ENCODE measurements around the gene HTRA2.
"Not testable (repeated sequence)": the region's sequence is repeated elsewhere in the genome, so short reads cannot be mapped to it uniquely, and the experiment has no call there.

The HTRA2 gene

DNA sequence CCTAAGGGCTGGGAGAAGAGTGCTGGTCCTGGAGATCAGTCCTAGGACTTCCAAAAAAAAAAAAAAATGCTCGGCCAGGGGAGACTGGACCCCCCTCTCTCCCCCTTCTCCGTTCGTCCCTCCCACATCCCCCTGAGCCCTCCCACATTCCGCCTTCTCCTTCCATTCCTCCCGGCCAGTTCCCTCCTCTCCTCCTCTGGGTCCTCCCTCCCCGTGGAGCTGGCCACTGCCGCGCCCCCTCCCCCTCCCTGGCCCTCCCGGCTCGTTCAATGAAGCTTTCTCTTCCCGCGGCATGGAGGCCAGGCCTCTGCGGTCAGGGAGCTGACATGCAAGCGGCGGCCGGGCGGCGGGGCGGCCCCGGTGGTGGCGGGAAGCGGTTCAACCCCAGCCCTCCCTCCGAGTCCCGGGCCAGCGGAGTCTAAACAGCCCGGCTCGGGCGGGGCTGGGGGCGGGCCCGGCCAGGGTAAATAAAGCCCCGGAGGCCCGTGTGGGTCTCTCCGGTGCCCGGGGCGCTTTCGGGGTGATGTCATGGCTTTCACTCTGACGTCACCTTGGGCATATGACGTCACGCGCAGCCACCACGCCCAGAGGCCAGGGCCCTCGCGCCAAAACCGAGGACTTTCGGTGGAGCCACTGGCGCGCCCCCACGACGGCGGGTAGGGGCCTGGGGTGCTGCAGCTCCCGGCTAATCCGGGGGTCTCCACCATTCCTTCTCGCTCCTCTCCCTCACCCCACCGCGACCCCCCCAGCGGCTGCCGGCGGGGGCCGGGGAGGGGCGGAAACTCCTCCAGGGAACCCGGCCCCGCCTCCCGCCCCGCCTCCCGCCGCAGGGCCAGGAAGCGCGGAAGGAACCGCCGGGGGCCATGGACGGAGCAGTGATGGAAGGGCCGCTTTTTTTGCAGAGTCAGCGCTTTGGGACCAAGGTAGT lies 24.4 kb downstream of the HTRA2 start, which contains the start of the genes DOK1 and LOXL3:
TSS of gene DOK1 (plus strand) at position 829 of the 928 bp plus-strand sequence. CDS start at position 864, 35 bp downstream.
TSS of gene LOXL3 (minus strand) at position 51 of the 928 bp plus-strand sequence. CDS start 1,308 bp downstream, outside the sequence.
- peak within 1 kb of the TSS; percentile 60 for H3K9ac ChIP-seq (ENCODE audit: low read depth, low read length)
- H3K36me3 ChIP-seq (ENCODE audit: control insufficient read depth, insufficient read depth, low read length), result peaks cover 2% of the 10 kb centered on the region
- peaks cover 9% of the 10 kb centered on the region for H3K4me1 ChIP-seq (ENCODE audit: control insufficient read depth, insufficient read depth, low read length)
- peak within 1 kb of the TSS; percentile 96 for H3K4me3 ChIP-seq (ENCODE audit: low read depth, low read length)
- H3K27me3 ChIP-seq (ENCODE audit: control insufficient read depth, insufficient read depth, low read length), result peaks cover 84% of the 10 kb centered on the region
- H3K9me3 ChIP-seq (ENCODE audit: control insufficient read depth, insufficient read depth, low read length), result no peaks in the 10 kb centered on the region

DNA sequence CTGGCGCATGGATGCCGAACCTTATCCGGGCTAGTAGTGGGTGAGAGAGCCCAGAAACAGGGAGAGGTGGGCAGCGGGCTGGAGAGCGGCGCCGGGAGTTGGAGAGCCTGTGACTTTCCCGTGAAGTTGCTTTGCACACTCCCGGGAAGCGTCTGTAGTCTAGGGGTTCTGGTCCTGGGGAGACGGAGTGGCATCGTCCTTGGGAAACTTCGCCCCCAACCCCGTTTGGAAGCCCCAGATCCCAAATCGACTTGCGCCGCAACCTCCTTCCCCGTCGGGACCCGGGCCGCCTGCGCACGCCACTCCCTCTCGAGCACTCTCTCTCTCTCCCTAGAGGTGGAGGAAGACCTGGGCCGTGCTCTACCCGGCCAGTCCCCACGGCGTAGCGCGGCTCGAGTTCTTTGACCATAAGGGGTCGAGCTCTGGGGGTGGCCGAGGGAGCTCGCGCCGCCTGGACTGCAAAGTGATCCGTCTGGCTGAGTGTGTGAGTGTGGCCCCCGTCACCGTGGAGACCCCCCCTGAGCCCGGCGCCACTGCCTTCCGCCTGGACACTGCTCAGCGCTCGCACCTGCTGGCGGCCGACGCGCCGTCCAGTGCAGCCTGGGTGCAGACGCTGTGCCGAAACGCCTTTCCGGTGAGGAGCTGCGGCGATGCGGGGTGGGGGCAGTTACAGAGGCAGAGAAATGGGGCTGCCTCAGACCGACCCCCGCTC lies 25.2 kb downstream of the HTRA2 start:
- Histone ChIP-seq H3K9me3 (ENCODE audit: control insufficient read depth, insufficient read depth, low read length) (no peaks in the 10 kb centered on the region), H3K27me3 (ENCODE audit: control insufficient read depth, insufficient read depth, low read length) (peaks cover 80% of the 10 kb centered on the region), H3K9ac (ENCODE audit: low read depth, low read length) (peak overlapping the region; percentile 60), H3K4me3 (ENCODE audit: low read depth, low read length) (peak overlapping the region; percentile 96), H3K4me1 (ENCODE audit: control insufficient read depth, insufficient read depth, low read length) (peaks cover 8% of the 10 kb centered on the region), H3K36me3 (ENCODE audit: control insufficient read depth, insufficient read depth, low read length) (peaks cover 2% of the 10 kb centered on the region)

DNA sequence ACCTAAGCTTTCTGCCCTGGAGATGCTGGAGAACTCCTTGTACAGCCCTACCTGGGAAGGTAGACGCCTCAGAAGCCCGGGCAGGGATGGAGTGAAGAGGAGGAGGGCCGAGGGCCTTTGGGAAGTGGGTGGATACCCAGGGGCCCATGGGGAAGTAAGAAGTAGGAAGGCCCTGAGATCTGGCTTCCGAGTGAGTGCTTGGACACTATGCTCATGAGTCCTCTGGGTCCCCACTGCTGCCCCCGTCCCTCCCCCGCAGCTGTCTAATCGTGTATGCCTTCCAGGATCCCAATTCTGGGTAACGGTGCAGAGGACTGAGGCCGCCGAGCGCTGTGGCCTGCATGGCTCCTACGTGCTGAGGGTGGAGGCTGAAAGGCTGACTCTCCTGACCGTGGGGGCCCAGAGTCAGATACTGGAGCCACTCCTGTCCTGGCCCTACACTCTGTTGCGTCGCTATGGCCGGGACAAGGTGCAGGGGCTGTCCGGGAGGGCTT lies 25.9 kb downstream of the HTRA2 start:
- H3K27me3 ChIP-seq (ENCODE audit: control insufficient read depth, insufficient read depth, low read length), result peaks cover 79% of the 10 kb centered on the region
- H3K9me3 ChIP-seq (ENCODE audit: control insufficient read depth, insufficient read depth, low read length), result no peaks in the 10 kb centered on the region
- H3K9ac ChIP-seq (ENCODE audit: low read depth, low read length), result no peak overlapping the region
- peaks cover 2% of the 10 kb centered on the region for H3K36me3 ChIP-seq (ENCODE audit: control insufficient read depth, insufficient read depth, low read length)
- peaks cover 10% of the 10 kb centered on the region for H3K4me1 ChIP-seq (ENCODE audit: control insufficient read depth, insufficient read depth, low read length)
- H3K4me3 ChIP-seq (ENCODE audit: low read depth, low read length), result peak overlapping the region; percentile 96

DNA sequence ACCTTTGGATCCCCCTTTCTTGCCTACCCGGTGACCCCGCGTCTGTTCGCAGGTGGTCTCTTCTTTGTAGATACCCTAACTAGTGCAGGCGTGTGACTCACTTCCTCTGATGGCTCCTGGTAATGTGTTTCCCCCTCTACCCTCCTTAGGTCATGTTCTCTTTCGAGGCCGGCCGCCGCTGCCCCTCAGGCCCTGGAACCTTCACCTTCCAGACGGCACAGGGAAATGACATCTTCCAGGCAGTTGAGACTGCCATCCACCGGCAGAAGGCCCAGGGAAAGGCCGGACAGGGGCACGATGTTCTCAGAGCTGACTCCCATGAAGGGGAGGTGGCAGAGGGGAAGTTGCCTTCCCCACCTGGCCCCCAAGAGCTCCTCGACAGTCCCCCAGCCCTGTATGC lies 26.4 kb downstream of the HTRA2 start:
- Histone ChIP-seq H3K4me3 (ENCODE audit: low read depth, low read length) (peak overlapping the region; percentile 96), H3K9me3 (ENCODE audit: control insufficient read depth, insufficient read depth, low read length) (no peaks in the 10 kb centered on the region), H3K27me3 (ENCODE audit: control insufficient read depth, insufficient read depth, low read length) (peaks cover 77% of the 10 kb centered on the region), H3K4me1 (ENCODE audit: control insufficient read depth, insufficient read depth, low read length) (peaks cover 10% of the 10 kb centered on the region), H3K9ac (ENCODE audit: low read depth, low read length) (no peak overlapping the region), H3K36me3 (ENCODE audit: control insufficient read depth, insufficient read depth, low read length) (peaks cover 2% of the 10 kb centered on the region)

DNA sequence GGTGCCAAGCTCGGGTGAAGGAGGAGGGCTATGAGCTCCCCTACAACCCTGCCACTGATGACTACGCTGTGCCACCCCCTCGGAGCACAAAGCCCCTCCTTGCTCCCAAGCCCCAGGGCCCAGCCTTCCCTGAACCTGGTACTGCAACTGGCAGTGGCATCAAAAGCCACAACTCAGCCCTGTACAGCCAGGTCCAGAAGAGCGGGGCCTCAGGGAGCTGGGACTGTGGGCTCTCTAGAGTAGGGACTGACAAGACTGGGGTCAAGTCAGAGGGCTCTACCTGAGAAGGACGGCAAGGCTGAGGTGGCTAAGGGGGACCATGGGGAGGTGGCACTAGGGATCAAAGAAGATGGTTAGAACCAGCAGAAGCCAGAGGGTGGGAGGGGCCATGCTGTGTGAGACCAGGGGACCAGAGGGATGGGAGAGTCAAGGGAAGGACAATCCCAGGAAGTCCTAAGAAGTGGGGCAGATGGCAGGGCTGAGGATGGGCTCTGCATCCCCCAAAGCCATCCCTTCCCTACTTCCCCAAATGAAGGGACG lies 27.2 kb downstream of the HTRA2 start:
- Histone ChIP-seq H3K36me3 (ENCODE audit: control insufficient read depth, insufficient read depth, low read length) (peaks cover 2% of the 10 kb centered on the region), H3K4me1 (ENCODE audit: control insufficient read depth, insufficient read depth, low read length) (peaks cover 10% of the 10 kb centered on the region), H3K4me3 (ENCODE audit: low read depth, low read length) (no peak overlapping the region), H3K27me3 (ENCODE audit: control insufficient read depth, insufficient read depth, low read length) (peaks cover 77% of the 10 kb centered on the region), H3K9me3 (ENCODE audit: control insufficient read depth, insufficient read depth, low read length) (no peaks in the 10 kb centered on the region), H3K9ac (ENCODE audit: low read depth, low read length) (no peak overlapping the region)

DNA sequence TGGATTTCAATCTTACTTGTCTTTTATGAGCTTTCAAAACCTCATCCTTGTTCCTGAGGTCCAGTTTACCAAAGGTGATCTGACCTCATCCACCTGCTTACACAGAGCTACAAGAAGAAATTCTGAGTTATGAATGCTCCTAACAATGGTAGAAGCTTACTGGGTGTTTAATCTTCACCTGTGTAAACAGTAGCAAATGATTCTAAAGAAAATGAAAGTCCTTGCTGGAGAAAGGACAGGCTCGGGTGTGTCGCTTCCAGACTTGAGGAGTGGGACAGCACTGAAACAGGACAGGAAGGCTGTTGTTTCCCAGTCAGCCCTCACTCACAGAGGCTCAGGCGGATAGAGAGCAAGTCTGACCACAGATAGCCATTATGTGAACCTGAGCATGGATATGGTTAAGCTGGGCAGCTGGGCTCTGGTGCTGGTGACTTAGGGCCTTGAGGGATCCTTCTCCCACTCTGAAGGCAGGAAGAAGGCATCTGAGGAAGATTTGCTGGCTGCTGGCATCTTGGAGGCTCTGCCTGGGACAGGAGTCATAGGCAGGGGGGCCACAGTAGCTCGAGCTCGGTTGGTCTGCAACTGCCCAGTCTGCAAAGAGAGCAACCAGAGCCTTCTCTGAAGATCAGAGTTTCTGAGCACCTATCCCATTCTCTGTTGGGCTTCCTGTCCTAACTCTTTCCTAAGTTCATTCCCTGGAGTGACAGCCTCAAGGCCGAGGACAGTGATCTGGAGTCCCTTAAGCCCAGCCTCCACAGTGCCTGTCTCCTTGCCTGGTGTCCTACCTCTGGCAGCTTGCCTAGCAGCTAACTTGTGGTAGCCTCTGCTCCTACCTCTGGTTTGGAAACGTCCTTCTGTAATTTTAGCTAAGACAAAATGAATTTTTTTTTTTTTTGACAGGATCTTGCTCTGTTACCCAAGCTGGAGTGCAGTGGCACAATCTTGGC lies 28.8 kb downstream of the HTRA2 start:
- peaks cover 6% of the 10 kb centered on the region for H3K4me1 ChIP-seq (ENCODE audit: control insufficient read depth, insufficient read depth, low read length)

DNA sequence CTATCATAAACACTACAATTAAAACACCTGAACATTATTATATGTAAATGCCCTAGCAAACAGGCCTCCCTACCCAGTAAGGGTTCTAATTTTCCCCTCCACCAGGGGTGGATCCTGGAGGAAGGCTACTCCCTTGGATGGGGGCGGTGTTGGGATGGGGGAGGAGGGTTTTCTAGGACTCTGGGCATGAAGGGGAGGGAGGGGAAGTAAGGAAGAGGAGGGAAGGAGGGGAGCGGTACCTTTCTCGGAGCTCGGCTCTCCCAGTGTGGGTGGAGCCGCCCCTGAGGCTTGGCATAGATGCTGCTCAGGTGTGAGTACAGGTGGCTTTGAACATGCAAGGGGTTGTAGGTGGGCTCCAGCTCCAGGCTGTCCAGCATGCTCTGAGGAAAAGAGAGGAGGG lies 30.2 kb downstream of the HTRA2 start:
- Histone ChIP-seq H3K9me3 (ENCODE audit: control insufficient read depth, insufficient read depth, low read length) (no peaks in the 10 kb centered on the region), H3K4me3 (ENCODE audit: low read depth, low read length) (no peak overlapping the region), H3K27me3 (ENCODE audit: control insufficient read depth, insufficient read depth, low read length) (peaks cover 72% of the 10 kb centered on the region), H3K36me3 (ENCODE audit: control insufficient read depth, insufficient read depth, low read length) (no peaks in the 10 kb centered on the region), H3K4me1 (ENCODE audit: control insufficient read depth, insufficient read depth, low read length) (peaks cover 6% of the 10 kb centered on the region), H3K9ac (ENCODE audit: low read depth, low read length) (no peak overlapping the region)

More for the DNA sequence above, 28.8 kb downstream of the HTRA2 start:
- peaks cover 70% of the 10 kb centered on the region for H3K27me3 ChIP-seq (ENCODE audit: control insufficient read depth, insufficient read depth, low read length)
- peaks cover 2% of the 10 kb centered on the region for H3K36me3 ChIP-seq (ENCODE audit: control insufficient read depth, insufficient read depth, low read length)
- no peaks in the 10 kb centered on the region for H3K9me3 ChIP-seq (ENCODE audit: control insufficient read depth, insufficient read depth, low read length)
- H3K4me3 ChIP-seq (ENCODE audit: low read depth, low read length), result no peak overlapping the region
- no peak overlapping the region for H3K9ac ChIP-seq (ENCODE audit: low read depth, low read length)

DNA sequence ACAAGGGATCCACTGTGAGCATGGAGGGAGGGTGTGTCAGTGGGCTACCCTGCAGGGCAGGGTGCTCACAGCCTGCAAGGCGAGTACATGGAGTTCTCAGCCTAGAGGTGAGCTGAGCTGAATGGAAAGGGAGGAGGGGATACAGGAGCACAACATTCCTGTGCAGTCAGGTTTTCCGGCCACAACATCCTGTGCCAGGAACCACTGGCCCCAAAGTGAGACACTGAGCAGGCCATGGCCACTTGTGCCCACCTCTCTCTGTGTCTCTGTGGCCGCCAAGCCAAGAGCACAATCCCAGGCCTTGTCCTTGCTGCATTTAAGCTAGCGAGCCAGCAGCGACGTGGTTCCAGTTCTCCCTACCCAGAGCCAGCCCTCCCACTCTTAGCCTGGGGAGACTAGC lies 30.9 kb downstream of the HTRA2 start:
- H3K9ac ChIP-seq (ENCODE audit: low read depth, low read length), result no peak overlapping the region
- no peaks in the 10 kb centered on the region for H3K9me3 ChIP-seq (ENCODE audit: control insufficient read depth, insufficient read depth, low read length)
- peaks cover 65% of the 10 kb centered on the region for H3K27me3 ChIP-seq (ENCODE audit: control insufficient read depth, insufficient read depth, low read length)
- no peaks in the 10 kb centered on the region for H3K36me3 ChIP-seq (ENCODE audit: control insufficient read depth, insufficient read depth, low read length)
- H3K4me3 ChIP-seq (ENCODE audit: low read depth, low read length), result no peak overlapping the region
- peaks cover 6% of the 10 kb centered on the region for H3K4me1 ChIP-seq (ENCODE audit: control insufficient read depth, insufficient read depth, low read length)

DNA sequence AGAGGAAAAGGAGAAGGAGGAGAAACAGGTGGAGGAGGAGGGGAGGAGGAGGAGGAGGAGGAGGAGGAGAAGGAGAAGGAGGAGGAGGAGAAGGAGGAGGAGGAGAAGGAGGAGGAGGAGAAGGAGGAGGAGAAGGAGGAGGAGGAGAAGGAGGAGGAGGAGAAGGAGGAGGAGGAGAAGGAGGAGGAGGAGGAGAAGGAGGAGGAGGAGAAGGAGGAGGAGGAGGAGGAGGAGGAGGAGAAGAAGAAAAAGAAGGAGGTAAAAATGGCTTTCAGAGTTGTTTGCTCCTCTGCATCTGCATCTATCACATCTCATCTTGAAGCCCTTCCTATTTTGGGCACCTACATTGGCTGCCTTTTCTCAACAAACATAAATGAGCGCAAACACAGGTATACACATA lies 31.3 kb downstream of the HTRA2 start:
- H3K9ac ChIP-seq (ENCODE audit: low read depth, low read length); H3K36me3 ChIP-seq (ENCODE audit: control insufficient read depth, insufficient read depth, low read length); H3K4me1 ChIP-seq (ENCODE audit: control insufficient read depth, insufficient read depth, low read length); H3K9me3 ChIP-seq (ENCODE audit: control insufficient read depth, insufficient read depth, low read length); H3K4me3 ChIP-seq (ENCODE audit: low read depth, low read length): not testable (repeated sequence)
- H3K27me3 ChIP-seq (ENCODE audit: control insufficient read depth, insufficient read depth, low read length), result peaks cover 61% of the 10 kb centered on the region

DNA sequence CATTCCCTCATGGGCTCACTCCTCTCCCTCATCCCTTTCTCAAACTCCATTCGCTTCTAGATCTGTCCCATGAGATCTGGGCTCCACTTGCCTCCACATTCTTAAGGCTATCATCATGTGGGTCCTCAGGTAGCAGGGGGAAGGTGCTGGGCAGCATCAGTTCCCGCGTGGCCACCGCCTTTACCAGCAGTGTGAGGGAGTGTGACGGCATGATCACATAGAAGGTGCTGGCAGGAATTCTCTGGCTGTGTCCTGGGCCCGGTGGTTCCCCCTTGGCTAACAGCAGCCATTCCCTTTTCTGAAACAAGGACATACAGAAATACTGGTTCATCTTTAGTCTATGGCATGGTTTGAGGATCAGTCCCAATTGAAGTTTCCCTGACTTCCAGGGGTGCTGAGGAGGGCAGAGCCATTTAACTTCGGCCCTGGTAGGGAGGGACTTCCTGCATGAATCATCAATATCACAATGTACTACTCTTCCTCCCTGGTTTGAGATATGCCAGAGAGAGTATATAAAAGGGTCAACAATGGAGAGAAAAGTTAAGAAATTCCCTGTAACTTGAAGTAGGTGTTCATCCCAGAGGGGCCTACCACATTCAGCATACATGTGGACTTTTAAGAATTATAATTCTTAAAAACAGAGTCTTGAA lies 32.5 kb downstream of the HTRA2 start:
- H3K9ac ChIP-seq (ENCODE audit: low read depth, low read length), result no peak overlapping the region
- H3K4me1 ChIP-seq (ENCODE audit: control insufficient read depth, insufficient read depth, low read length), result peaks cover 6% of the 10 kb centered on the region
- no peaks in the 10 kb centered on the region for H3K36me3 ChIP-seq (ENCODE audit: control insufficient read depth, insufficient read depth, low read length)
- H3K27me3 ChIP-seq (ENCODE audit: control insufficient read depth, insufficient read depth, low read length), result peaks cover 50% of the 10 kb centered on the region
- no peak overlapping the region for H3K4me3 ChIP-seq (ENCODE audit: low read depth, low read length)
- no peaks in the 10 kb centered on the region for H3K9me3 ChIP-seq (ENCODE audit: control insufficient read depth, insufficient read depth, low read length)
